ENCODE results near the gene OR51E1. TPM values are rescaled to one million over a fixed set of nuclear protein-coding genes. Genes with fewer than 3 reads are reported as not detected.

OR51E1 gene
- total and polyA plus RNA-seq, 9 of the 15 experiments (the other 6 are each of a cell fraction or from before 2014, with no cell fraction given), result 0.03 to 0.04 TPM; not detected in 7

GRCh38 chr11:4636962-4637661 is 6.7 kb upstream of the OR51E1 start, which contains the start of gene OR51D1:
OR51D1 (plus strand) TSS chr11:4637477; CDS start chr11:4639791, 2,314 bp downstream.
- H3K4me3 ChIP-seq, result no peak within 1 kb of the TSS
- FAIRE-seq (peak; percentile 99), ATAC-seq (peak; percentile 99), DNase-seq (ENCODE audit: extremely low read depth in 1 of 4, low spot score in 3 of 4) (peak; percentile 82 to 87 (median 84))
- no peaks in the 10 kb centered on the region for H3K9me3 ChIP-seq (replicated peaks; ENCODE audit: control insufficient read depth, insufficient read depth, low read depth, low read length)
- ChIA-PET CTCF (ENCODE audit: low intra/inter-chr PET ratio) (interaction anchor here (0.8 to 1.9 kb wide), 5 partner anchors 11 to 734 kb away, joined by 3 to 7 read pairs (median 5); no protein-coding TSS in a partner anchor), POLR2A (interaction anchor here (0.6 to 1.8 kb wide), 7 partner anchors 8 to 1717 kb away, joined by 3 to 8 read pairs (median 4); no protein-coding TSS in a partner anchor)
- BruUV-seq (replicated peaks), result no TSS peak
- H3K9me1 ChIP-seq (ENCODE audit: control insufficient read depth, insufficient read depth, low read length), result no peaks in the 10 kb centered on the region
- H3K9ac ChIP-seq (ENCODE audit: insufficient read depth in 1 of 2, low read depth in 2 of 2, low read length in 2 of 2), result peak within 1 kb of the TSS in 1 of 2 experiments; percentile 42; a peak in 1 of 4 replicates
- no peaks in the 10 kb centered on the region; a peak in 1 of 5 replicates for H3K4me1 ChIP-seq (replicated peaks in 1 of 2; ENCODE audit: control insufficient read depth in 2 of 2, insufficient read depth in 2 of 2, low read length in 2 of 2)
- peaks cover 0 to 25% of the 10 kb centered on the region in 2 experiments; a peak in 3 of 5 replicates for H3K27me3 ChIP-seq (ENCODE audit: control insufficient read depth in 2 of 2, insufficient read depth in 2 of 2, low read length in 2 of 2)
- peak within 1 kb of the TSS; percentile 83 for H2AFZ ChIP-seq (ENCODE audit: low read depth, low read length)
- H3K36me3 ChIP-seq (ENCODE audit: control insufficient read depth, insufficient read depth, low read length), result no peaks in the 10 kb centered on the region
- in situ Hi-C loops (cut with MboI), result loop anchor here (5.0 to 25.0 kb wide), 2 partner anchors 370 to 1700 kb away; no protein-coding TSS in a partner anchor
- no peaks in the 10 kb centered on the region for H4K20me1 ChIP-seq (replicated peaks; ENCODE audit: control insufficient read depth, insufficient read depth, low read length)
- no peaks in the 10 kb centered on the region for H3K79me2 ChIP-seq (ENCODE audit: control insufficient read depth, insufficient read depth, low read length)
- intact Hi-C loops (cut with micrococcal nuclease), result loop anchor here (1.0 to 10.0 kb wide), 7 partner anchors 85 to 465 kb away; partner anchors contain the start of gene OR51G1
- 10% methylated on average over 20 of the region's 21 CpGs for WGBS (ENCODE audit: insufficient coverage, low coverage, missing lambda C conversion rate)
- H3K4me2 ChIP-seq (ENCODE audit: insufficient read depth, low read length), result peak within 1 kb of the TSS; percentile 76
- no peak within 1 kb of the TSS for H3K27ac ChIP-seq (ENCODE audit: extremely low read depth, low read depth, low read length)
- TF ChIP-seq NR1H2 (CRISPR knock-in tag; IDR thresholded peaks at IDR 0.05) (no peak), L3MBTL2 (IDR thresholded peaks at IDR 0.05) (no peak), RCOR1 (IDR thresholded peaks at IDR 0.05; ENCODE audit: borderline replicate concordance in 1 of 2, low read depth in 2 of 2, low read length in 2 of 2) (no peak), NONO (IDR thresholded peaks at IDR 0.05; ENCODE audit: low read depth in 2 of 2, low read length in 1 of 2) (0 out of 4 replicates have a peak, but pooled peaks of 1 of the 2 experiments have one; percentile 19), CC2D1A (IDR thresholded peaks at IDR 0.05) (peak; percentile 59; the same call in 1 of the 2 replicates), HNRNPK (IDR thresholded peaks at IDR 0.05; ENCODE audit: low read depth, low read length, poor library complexity, severe bottlenecking) (no peak), REST (IDR thresholded peaks at IDR 0.05; ENCODE audit: borderline replicate concordance) (peak; percentile 82), REST (CRISPR knock-in tag; IDR thresholded peaks at IDR 0.05; ENCODE audit: low read depth) (no peak), FOXP1 (CRISPR knock-in tag; IDR thresholded peaks at IDR 0.05) (no peak), XRCC3 (IDR thresholded peaks at IDR 0.05) (no peak), SMC3 (conservative IDR thresholded peaks at IDR 0.05; ENCODE audit: insufficient read depth, low read depth, low read length) (peak; percentile 94), MTA3 (IDR thresholded peaks at IDR 0.05; ENCODE audit: borderline replicate concordance) (no peak), FOXA1 (IDR thresholded peaks at IDR 0.05; ENCODE audit: borderline replicate concordance) (no peak)

Data from K562 (cell line).